Fibroblast of skin of right quadriceps (primary cell): ENCODE results near the gene DHX16.

Experiments
- DNase-seq: peaks from one replicate; pipeline ENCODE4 v3.0.0-alpha.2; 2013

DHX16 gene

GRCh38 chr6:30691208-30691847 is 18.5 kb upstream of the DHX16 start:
- no peak for DNase-seq

- DNase-seq, result peak; percentile 83
These were observed 17.8 kb upstream of the DHX16 start, which contains the start of gene NRM for GRCh38 chr6:30690403-30691207. TSS of gene NRM (minus strand) at chr6:30690984. CDS start at chr6:30690974, 10 bp downstream.

- DNase-seq, result no peak
These were observed 17.2 kb upstream of the DHX16 start for GRCh38 chr6:30689985-30690384.

DNA sequence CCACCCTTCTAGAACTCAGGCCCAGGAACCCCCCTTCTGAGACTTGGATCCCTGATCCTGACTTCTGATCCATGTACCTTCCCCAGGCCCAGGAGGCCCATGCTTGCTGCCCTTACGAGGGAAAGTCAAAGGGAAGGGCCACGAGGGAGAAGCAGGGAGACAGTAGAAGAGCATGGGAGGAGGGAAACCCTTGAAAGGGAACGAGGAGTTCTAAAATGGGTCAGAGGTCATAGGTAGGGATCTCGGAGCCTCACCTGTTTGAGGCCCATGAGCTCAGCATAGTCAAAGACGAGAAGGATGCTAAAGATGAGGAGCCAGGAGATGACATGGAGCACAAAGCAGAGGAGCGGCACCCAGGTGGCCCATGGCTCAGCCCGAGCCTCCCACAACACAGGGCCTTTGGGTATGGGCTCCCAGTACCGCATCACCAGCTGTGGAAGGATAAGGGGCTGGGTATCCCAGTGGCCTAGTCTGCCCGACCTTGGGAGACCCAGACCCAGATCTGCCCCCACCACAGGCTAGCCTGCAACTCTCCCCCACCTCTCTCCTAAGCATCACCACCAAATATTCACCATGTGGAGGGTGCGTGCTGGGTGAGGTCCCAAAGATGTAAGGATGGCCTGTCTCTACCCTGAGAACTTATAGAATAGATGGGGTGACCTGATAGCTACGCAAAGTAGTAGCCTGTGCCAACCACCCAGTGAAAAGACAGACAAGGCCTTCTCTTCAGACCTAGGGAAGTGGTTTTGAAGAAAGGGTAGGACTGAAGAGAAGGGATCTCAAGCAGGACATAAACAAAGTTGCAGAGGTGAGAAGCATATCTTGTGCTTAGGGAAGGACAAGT is 16.4 kb upstream of the DHX16 start:
- no peak for DNase-seq

DNA sequence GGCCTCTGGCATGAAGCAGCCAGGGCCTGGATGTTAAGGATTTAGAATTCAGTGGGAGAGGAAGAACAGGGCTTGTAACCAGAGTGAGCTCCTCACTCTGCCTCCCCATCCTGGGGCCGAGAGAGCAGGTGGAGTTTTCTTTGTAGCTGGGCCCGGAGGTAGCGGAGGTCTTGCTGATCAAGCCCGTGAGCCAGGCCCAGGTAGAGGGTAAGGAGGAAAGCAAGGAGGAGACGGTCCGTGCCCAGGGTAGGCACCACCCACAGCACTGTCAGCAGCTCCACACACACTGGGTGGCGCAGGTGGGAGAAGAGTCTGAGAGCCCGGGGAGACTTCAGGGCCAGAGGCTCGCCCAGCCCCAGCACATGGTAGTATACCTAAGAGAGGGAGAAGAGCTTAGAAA is 15.8 kb upstream of the DHX16 start:
- DNase-seq, result no peak

GRCh38 chr6:30687659-30688431 is 15.0 kb upstream of the DHX16 start:
- DNase-seq, result peak; percentile 48

DNA sequence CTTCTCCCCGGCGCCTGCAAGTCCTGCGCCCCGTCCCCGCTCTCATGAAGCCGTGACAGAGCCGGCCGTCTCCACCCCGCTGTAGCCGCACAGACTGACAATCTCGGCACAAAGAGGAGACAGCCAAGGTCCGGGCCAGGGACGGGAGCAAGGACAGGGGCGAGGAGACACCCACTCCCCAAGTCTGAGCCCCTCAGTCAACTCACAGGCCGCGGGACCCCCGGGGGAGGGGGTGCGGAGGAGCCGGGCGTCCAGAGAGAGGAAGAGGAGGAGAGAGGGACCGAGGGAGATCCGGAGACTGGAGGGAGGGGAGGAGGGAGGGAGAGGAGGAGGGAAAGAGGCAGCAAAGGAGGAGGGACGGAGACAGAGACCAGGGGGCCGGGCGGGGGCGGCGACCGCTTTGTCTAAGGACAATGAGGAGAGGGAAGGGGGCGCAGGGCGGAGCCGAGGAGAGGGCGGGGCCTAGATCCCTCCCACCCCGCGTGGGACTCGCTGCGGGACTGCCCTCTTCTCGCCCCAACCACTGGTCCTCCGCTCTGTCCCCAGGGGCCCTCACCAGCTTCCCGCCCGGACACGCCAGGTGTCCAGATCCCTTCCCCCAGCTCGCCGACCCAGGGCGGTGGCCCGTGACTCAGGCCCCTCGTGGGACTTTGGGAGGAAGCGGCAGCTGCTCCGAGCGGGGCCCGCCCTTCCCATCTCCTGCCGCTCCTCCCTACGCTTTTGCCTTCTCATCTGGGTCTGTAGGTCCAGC is 14.3 kb upstream of the DHX16 start:
- peak; percentile 97 for DNase-seq

GRCh38 chr6:30686009-30686907 is 13.5 kb upstream of the DHX16 start, which contains the start of gene PPP1R18:
TSS of gene PPP1R18 (minus strand) at chr6:30686645. CDS start at chr6:30686018, 627 bp downstream.
- DNase-seq, result peak; percentile 66

DNA sequence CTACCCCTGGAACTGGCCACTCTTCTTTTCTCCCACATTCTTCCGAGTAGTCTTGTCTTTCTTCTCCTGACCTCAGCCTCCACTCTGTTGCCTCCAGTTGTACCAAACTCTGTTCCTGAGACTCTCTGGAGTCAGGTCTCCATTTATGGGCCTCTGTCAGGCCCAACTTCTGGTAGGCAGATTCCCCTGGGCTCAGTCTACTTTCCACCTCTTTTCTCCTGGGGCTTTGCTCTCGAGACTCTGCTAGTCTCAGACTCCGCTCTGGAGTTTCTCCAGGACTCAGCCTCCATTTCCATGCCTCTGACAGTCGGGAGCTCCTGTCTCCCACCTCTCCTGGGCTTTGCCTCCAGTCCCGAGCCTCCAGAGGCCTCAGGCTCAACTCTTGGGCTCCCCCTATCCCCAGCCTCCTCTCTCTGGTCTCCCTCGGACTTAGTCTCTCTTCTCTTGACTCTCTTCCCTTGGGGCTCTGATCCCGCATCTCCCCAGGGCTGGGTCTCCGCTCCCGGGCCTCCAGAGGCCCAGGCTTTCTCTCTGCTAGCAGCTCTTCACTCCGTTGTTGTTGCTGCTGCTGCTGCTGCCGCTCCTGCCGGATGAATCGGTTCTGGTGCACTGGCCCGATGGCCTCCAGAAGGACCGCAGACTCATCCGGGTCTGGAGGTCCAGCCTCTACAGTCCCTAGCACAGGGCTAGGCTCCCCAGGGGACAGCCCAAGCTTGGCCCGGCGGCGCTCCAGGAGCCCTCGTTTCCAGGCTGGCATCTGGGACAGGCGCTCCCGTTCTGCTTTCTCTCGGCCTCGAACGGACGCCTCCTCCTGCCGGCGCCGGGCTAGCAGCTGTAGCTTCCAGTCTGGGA is 12.6 kb upstream of the DHX16 start:
- peak; percentile 24 for DNase-seq

DNA sequence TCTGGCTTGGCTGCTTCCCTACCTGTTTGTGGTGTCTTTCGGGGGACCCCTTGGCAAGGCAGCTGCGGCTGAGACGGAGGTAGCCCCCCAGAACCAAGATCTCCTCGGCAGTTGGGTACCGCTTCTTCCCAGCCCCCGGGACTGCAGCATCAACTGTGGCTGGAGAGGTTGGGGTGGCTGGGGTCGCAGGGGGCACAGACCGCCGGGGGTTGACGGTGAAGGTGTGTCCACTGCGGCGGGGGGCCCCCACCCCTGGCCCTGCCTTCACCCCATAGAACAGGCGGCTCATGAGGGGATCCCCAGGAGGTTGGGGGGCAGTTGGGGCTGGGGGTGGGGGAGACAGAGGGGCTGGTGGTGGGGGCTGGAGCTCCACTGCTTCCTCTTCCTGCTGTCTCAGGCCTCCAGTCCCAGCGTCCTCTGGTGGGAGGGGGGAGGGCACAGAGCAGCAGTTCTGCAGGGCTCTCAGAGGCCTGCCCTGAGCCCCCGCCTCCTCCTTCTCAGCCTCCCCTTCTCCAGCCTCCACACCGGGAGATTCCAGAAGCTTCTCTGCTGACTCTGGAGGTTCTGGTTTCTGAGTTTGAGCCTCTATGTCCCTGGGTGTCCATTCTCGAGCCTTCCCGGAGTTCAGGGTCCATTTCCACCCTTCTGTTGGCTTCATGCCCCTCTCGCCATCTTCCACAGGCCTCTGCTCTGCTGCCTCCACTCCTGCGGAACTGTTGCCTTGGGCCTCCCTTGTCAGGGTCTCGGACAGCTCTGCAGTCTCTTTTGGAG is 11.8 kb upstream of the DHX16 start:
- DNase-seq, result peak; percentile 44

GRCh38 chr6:30683980-30684338 is 11.2 kb upstream of the DHX16 start:
- DNase-seq, result no peak

- DNase-seq, result no peak
These were observed 10.6 kb upstream of the DHX16 start for GRCh38 chr6:30683183-30683979.

DNA sequence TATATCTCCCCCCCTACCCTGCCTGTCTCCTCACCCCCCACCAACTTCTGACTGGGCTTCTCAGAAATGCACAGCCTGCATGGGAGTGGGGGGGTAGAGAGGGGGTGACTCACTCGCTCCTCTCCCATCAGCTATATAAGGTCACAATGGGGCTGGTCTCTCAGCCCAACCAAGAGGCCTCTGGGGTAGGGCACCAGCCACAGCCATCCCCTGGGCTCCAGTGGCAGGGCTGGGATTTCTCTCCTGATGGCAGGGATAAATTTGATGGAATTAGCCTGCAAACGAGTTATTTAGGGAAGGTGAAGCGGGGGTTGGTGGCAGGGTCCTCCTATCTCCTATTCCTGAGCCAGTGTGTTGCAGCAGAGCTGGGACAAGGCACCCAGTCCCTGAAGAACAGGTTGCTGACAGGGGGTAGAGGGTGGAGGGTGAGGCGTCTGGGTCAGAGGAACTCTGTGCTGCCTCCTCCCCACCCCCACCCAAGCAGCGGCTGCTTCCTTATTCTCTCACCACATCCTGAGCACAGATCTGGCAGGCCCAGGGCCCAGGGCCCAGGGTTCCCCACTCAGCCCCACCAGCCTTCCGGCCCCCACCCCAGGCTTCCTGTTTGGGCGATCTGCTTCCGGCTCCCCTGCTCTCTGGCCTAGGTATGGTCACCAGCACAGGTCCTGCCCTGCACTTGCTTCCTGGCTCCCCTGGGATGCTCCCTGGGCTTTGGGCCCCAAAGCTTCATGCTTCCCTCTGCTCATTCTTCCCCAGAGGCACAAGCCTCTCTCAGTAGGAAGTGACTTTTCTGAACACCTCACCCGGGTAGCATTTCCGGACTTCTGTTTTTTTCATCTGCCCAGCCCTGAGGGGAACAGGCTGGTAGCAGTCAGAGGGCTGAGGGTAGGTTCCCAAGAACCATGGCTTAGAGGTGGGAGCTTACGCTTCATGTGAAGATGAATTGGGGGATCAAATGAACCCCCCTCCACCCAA is 9.6 kb upstream of the DHX16 start:
- peak; percentile 93 for DNase-seq

GRCh38 chr6:30681766-30682142 is 8.9 kb upstream of the DHX16 start:
- no peak for DNase-seq

DNA sequence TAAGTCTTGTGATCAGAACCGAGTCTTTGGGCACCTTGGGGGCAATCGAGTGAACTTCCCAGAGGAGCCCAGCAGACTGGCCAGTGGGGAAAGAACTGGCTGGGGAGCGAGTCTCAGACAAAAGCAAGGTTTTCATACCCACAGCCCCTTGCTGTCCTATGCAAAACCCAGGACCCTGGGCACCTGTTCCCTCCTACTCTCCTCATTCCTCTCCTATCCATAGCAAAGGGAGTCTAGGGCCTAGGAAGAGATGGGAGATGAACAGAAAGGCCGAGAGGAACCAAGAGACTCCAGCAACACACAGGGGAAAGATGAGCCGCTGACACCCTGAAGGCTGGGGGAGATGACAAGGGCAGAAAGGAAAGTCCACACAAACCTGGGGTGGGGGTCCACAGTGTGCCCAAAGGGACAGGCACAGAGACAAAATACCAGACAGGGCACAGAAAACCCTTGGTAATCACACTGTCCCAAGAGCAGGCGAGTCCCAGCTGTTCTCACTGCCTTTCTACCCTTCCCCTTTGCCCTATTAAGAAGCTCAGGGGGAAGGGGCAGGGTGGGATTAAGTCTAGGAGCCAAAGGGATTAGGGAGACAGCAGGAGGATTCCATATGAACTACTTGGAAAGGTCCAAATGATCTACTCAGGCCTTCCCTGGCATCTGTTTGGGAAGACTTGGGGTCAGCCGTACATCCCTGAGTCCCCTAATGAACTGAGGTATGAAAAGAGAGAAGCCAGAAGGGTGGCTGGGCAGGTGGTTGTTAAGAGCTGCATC is 7.1 kb upstream of the DHX16 start:
- DNase-seq, result no peak
